Nephron progenitor cell (in vitro differentiated cells): Measurements from ENCODE around the gene FOXL3.
"Not testable (repeated sequence)": the region's sequence is repeated elsewhere in the genome, so short reads cannot be mapped to it uniquely, and the experiment has no call there.

Experiments
- DNase-seq: peaks from one replicate; pipeline ENCODE4 v3.0.0; 2021
- H3K27ac Mint-ChIP-seq: 2 replicates; pipeline ENCODE4 v1.8.0; 2021; ENCODE audit warnings: mild to moderate bottlenecking, moderate library complexity, mixed read lengths
- H3K27me3 Mint-ChIP-seq: 2 replicates; pipeline ENCODE4 v1.8.0; 2021; ENCODE audit warnings: mild to moderate bottlenecking, low read depth, mixed read lengths; ENCODE audit not compliant: poor library complexity
- H3K36me3 Mint-ChIP-seq: 2 replicates; pipeline ENCODE4 v1.8.0; 2021; ENCODE audit warnings: low read depth, mixed read lengths
- H3K4me1 Mint-ChIP-seq: 2 replicates; pipeline ENCODE4 v1.8.0; 2021; ENCODE audit warnings: mixed read lengths
- H3K4me3 Mint-ChIP-seq: 2 replicates; pipeline ENCODE4 v1.8.0; 2021; ENCODE audit warnings: mild to moderate bottlenecking, moderate library complexity, mixed read lengths
- H3K9me3 Mint-ChIP-seq: 2 replicates; pipeline ENCODE4 v1.8.0; 2021; ENCODE audit warnings: mild to moderate bottlenecking, moderate library complexity, mixed read lengths
- CTCF ChIP-seq: fragments of 200-600 bp; sonication (generic); IDR thresholded peaks from 2 replicates; pipeline ENCODE4 v1.5.0; 2021; ENCODE audit warnings: antibody characterized with exemption

The FOXL3 gene

GRCh38 chr7:259751-260405 lies 30.1 kb upstream of the FOXL3 start:
- Mint-ChIP-seq H3K4me3 (no peak overlapping the region), H3K4me1 (no peaks in the 10 kb centered on the region), H3K27ac (no peak overlapping the region), H3K27me3 (peaks cover 3% of the 10 kb centered on the region), H3K9me3 (peaks cover 55% of the 10 kb centered on the region), H3K36me3 (peaks cover 27% of the 10 kb centered on the region)
- DNase-seq = no peak
- TF ChIP-seq CTCF = no peak

- no peak for TF ChIP-seq CTCF
- DNase-seq = no peak
- Mint-ChIP-seq H3K36me3 (peaks cover 20% of the 10 kb centered on the region), H3K27ac (no peak overlapping the region), H3K27me3 (peaks cover 7% of the 10 kb centered on the region), H3K4me1 (no peaks in the 10 kb centered on the region), H3K9me3 (peaks cover 55% of the 10 kb centered on the region), H3K4me3 (no peak overlapping the region)
Measured at GRCh38 chr7:260441-261281, 29.3 kb upstream of the FOXL3 start.

- H3K27me3 Mint-ChIP-seq = peaks cover 8% of the 10 kb centered on the region
- peaks cover 52% of the 10 kb centered on the region for H3K9me3 Mint-ChIP-seq
- no peak overlapping the region for H3K27ac Mint-ChIP-seq
- H3K4me1 Mint-ChIP-seq = no peaks in the 10 kb centered on the region
- no peak overlapping the region for H3K4me3 Mint-ChIP-seq
- TF ChIP-seq CTCF = no peak
- H3K36me3 Mint-ChIP-seq = peaks cover 19% of the 10 kb centered on the region
- no peak for DNase-seq
Measured at GRCh38 chr7:261341-262250, 28.4 kb upstream of the FOXL3 start.

GRCh38 chr7:262251-262572 lies 27.8 kb upstream of the FOXL3 start:
- Mint-ChIP-seq H3K4me1 (no peaks in the 10 kb centered on the region), H3K27me3 (peaks cover 8% of the 10 kb centered on the region), H3K9me3 (peaks cover 48% of the 10 kb centered on the region), H3K36me3 (peaks cover 16% of the 10 kb centered on the region), H3K27ac (no peak overlapping the region), H3K4me3 (no peak overlapping the region)
- no peak for TF ChIP-seq CTCF
- DNase-seq = no peak

GRCh38 chr7:262631-263311 lies 27.2 kb upstream of the FOXL3 start:
- Mint-ChIP-seq H3K9me3 (peaks cover 51% of the 10 kb centered on the region), H3K36me3 (peaks cover 16% of the 10 kb centered on the region), H3K27me3 (peaks cover 12% of the 10 kb centered on the region)
- H3K4me1 Mint-ChIP-seq, H3K27ac Mint-ChIP-seq, H3K4me3 Mint-ChIP-seq: not testable (repeated sequence)
- DNase-seq = peak; percentile 29

GRCh38 chr7:263483-264351 lies 26.3 kb upstream of the FOXL3 start:
- peaks cover 60% of the 10 kb centered on the region for H3K9me3 Mint-ChIP-seq
- not testable (repeated sequence) for H3K27ac Mint-ChIP-seq, H3K4me3 Mint-ChIP-seq, DNase-seq, H3K4me1 Mint-ChIP-seq
- H3K36me3 Mint-ChIP-seq = peaks cover 16% of the 10 kb centered on the region
- peaks cover 15% of the 10 kb centered on the region for H3K27me3 Mint-ChIP-seq
